HPDE6-E6E7 (cell line): ENCODE results near the gene ANKS1A.
A peak's percentile ranks its signal among the peaks of the same experiment; 100 is the strongest.

Experiments used
- DNase-seq: peaks from one replicate; pipeline ENCODE4 v3.0.0; 2011; ENCODE audit warnings: missing footprints; ENCODE audit errors: extremely low spot score

ANKS1A gene

GRCh38 chr6:35067234-35067633 lies 178.2 kb downstream of the ANKS1A start:
- no peak for DNase-seq

GRCh38 chr6:35068206-35068605 lies 179.2 kb downstream of the ANKS1A start:
- no peak for DNase-seq

GRCh38 chr6:35068644-35069043 lies 179.6 kb downstream of the ANKS1A start:
- DNase-seq = no peak

- no peak for DNase-seq
Measured at GRCh38 chr6:35069262-35069661, 180.2 kb downstream of the ANKS1A start.

- DNase-seq = no peak
Measured at GRCh38 chr6:35070111-35070510, 181.1 kb downstream of the ANKS1A start.

GRCh38 chr6:35071347-35071994 lies 182.4 kb downstream of the ANKS1A start:
- DNase-seq = no peak

- DNase-seq = no peak
Measured at GRCh38 chr6:35072051-35072697, 183.1 kb downstream of the ANKS1A start.

- no peak for DNase-seq
Measured at GRCh38 chr6:35072698-35073055, 183.6 kb downstream of the ANKS1A start.

GRCh38 chr6:35073211-35073610 lies 184.2 kb downstream of the ANKS1A start:
- no peak for DNase-seq

- DNase-seq = no peak
Measured at GRCh38 chr6:35073766-35074471, 184.9 kb downstream of the ANKS1A start.

GRCh38 chr6:35076997-35077712 lies 188.1 kb downstream of the ANKS1A start:
- DNase-seq = peak; percentile 88

GRCh38 chr6:35077713-35078105 lies 188.7 kb downstream of the ANKS1A start:
- DNase-seq = no peak

- no peak for DNase-seq
Measured at GRCh38 chr6:35078226-35078850, 189.3 kb downstream of the ANKS1A start.

- no peak for DNase-seq
Measured at GRCh38 chr6:35078896-35079295, 189.8 kb downstream of the ANKS1A start.

GRCh38 chr6:35079311-35080000 lies 190.4 kb downstream of the ANKS1A start:
- no peak for DNase-seq

- DNase-seq = no peak
Measured at GRCh38 chr6:35080016-35080680, 191.1 kb downstream of the ANKS1A start.

GRCh38 chr6:35080821-35081425 lies 191.9 kb downstream of the ANKS1A start:
- DNase-seq = no peak

- no peak for DNase-seq
Measured at GRCh38 chr6:35081426-35081851, 192.4 kb downstream of the ANKS1A start.

GRCh38 chr6:35082046-35082732 lies 193.1 kb downstream of the ANKS1A start:
- no peak for DNase-seq
